Stimulated activated CD8-positive, alpha-beta memory T cell treated with anti-CD3 and anti-CD28 coated beads, Interleukin-4, amount 100 ng/mL, for 4 hours (primary cell): ENCODE results near the gene NPFFR1.
"Not testable (repeated sequence)": the region's sequence is repeated elsewhere in the genome, so short reads cannot be mapped to it uniquely, and the experiment has no call there.

Experiments used
- DNase-seq, 2 donors: peaks; one replicate each; pipeline ENCODE4 v3.0.0-alpha.2; 2020; ENCODE audit warnings: low read depth in 2 of 2, low spot score in 1 of 2

The NPFFR1 gene

GRCh38 chr10:70223728-70224127 lies 60.1 kb downstream of the NPFFR1 start:
- no peak for DNase-seq

GRCh38 chr10:70222811-70223447 lies 60.9 kb downstream of the NPFFR1 start:
- DNase-seq: not testable (repeated sequence)

DNA sequence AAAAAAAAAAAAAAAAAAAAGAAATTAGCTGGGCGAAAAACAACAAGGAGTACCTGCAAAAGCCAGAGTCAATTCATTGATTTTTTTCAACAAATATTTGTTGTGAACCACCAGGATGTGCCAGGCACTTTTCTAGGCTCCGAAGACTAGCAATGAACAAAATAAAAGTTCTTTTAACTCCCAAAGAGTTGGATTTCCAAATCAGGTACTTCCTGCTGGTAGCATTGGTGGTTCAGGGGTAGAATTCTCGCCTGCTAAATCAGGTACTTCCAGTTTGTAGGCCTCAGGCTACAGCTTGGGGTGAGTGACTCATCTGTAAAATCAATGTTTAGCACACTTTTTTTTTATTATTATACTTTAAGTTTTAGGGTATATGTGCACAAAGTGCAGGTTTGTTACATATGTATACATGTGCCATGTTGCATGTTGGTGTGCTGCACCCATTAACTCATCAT lies 61.4 kb downstream of the NPFFR1 start:
- DNase-seq: no peak

GRCh38 chr10:70221030-70221429 lies 62.8 kb downstream of the NPFFR1 start:
- DNase-seq: no peak

DNA sequence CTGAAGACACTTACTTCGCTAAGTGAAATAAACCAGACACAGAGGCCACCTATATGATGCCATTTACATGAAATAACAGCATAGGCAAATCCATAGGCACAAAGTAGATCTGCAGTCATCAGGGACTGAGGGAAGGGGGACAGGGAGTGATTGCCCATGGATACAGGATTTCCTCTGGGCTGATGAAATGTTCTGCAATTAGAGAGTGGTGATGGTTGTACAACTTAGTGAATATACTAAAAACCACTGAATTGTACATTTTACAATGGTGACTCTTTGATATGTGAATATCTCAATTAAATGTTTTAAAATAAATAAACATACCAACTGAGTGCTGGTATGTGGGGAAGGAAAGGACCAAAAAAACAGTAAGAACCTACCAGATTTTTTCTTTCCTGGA lies 70.9 kb downstream of the NPFFR1 start:
- DNase-seq: no peak

DNA sequence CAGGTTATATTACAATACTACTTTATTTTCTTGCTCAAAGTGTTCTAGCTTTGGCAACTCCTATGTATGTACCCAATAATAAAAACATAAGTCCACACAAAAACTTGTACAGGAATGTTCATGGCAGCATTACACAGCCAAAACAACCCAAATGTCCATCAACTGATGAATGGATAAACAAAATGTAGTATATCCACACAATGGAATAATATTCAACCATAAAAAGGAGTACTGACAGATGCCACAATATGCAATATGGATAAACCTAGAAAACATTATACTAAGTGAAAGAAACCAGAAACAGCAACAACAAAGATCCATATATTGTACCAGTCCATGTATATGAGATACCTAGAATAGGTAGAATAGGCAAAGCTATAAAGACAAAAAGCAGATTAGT lies 71.5 kb downstream of the NPFFR1 start:
- no peak for DNase-seq

DNA sequence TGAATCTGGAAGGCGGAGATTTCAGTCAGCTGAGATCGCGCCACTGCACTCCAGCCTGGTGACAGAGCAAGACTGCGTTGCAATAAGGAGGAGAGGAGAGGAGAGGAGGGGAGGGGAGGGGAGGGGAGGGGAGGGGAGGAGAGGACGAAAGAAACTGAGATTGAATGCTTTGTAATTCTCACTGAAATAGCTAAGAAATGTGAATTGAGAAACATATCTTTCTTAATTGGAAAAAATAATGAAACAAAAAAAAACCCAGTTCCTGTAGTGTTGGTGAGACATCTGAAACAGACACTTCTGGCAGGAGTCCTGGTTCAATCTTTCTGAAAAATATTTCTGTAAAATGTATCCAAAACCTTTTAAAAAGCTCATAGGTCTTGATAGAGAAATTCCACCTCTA lies 77.0 kb downstream of the NPFFR1 start:
- DNase-seq: no peak

DNA sequence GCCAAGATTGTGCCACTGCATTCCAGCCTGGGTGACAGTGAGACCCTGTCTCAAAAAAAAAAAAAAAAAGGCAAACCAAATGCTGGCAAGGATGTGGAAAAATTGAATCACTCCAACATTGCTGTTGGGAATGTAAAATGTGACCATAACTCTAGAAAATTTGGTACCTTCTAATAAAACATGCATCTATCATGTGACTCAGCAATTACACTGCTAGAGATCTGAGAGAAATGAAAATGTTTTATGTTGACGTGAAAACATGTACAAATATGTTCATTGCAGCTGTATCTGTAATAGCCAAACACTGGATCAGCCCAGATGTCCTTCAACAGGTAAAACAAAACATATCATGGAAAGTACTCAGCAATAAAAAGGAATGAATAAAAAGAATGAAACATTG lies 82.7 kb downstream of the NPFFR1 start:
- no peak for DNase-seq

- no peak for DNase-seq
Measured at GRCh38 chr10:70198696-70199466, 84.9 kb downstream of the NPFFR1 start.
